ENCODE measurements around the gene JPH3.
"Not testable (repeated sequence)": the region's sequence is repeated elsewhere in the genome, so short reads cannot be mapped to it uniquely, and the experiment has no call there.

The JPH3 gene

DNA sequence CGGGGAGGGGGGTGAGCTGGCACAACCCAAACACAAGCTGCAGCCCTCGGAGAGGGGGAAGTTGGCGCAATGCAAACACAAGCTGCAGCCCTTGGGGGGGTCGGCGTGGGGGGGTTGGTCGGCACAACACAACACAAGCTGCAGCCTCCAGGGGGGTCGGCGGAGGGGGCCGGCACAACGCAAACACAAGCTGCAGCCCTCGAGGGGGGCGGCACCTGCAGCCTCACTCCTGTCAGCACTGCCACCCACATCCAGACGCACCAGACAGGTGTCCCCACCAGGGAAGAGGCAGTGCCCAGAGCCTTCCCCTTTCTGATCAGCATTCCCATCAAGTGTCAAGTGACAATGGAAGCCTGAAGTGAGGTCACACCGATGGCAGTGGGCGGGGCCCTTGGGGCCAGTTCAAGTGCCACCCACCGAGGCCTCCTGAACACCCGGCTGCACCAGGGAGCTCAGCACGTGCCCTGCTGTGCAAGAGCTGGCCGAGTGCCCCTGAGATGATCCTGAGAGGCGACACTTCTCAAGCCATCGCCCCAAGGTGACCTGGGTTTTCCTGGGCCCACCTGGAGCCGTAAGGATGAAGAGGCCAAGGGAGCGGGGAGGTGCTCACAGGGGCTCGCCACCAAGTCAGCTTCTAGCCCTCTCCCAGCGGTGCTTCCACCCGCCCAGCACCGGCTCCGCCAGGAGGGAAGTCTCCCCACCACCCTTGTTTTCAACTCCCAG lies 104.1 kb downstream of the JPH3 start:
- TF ChIP-seq POLR2A (IDR thresholded peaks at IDR 0.05; ENCODE audit: low read depth, low read length) = no peak
- FAIRE-seq (no peak), DNase-seq (ENCODE audit: insufficient read length, low spot score) (no peak)

DNA sequence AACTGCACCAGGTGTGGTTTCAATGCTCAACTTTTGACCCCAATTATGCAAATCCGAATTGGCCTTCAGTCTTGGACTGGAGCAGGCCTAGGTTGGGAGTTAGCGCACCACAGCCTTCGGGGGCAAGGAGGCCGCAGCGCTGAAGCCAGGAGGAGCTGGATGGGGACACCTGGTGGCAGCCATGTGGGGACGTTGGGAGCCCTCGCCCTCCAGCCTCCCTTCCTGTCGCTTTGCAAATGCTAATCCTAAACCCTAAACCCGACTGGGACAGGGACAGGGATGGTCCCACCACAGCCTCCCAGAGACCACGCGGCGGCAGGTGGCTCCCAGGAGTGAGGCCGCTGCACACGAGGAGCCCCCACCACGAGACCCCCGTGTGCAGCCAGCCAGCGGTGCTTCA lies 104.8 kb downstream of the JPH3 start:
- DNase-seq (ENCODE audit: insufficient read length, low spot score) = no peak
- no peak for FAIRE-seq
- TF ChIP-seq POLR2A (IDR thresholded peaks at IDR 0.05; ENCODE audit: low read depth, low read length) = no peak

DNA sequence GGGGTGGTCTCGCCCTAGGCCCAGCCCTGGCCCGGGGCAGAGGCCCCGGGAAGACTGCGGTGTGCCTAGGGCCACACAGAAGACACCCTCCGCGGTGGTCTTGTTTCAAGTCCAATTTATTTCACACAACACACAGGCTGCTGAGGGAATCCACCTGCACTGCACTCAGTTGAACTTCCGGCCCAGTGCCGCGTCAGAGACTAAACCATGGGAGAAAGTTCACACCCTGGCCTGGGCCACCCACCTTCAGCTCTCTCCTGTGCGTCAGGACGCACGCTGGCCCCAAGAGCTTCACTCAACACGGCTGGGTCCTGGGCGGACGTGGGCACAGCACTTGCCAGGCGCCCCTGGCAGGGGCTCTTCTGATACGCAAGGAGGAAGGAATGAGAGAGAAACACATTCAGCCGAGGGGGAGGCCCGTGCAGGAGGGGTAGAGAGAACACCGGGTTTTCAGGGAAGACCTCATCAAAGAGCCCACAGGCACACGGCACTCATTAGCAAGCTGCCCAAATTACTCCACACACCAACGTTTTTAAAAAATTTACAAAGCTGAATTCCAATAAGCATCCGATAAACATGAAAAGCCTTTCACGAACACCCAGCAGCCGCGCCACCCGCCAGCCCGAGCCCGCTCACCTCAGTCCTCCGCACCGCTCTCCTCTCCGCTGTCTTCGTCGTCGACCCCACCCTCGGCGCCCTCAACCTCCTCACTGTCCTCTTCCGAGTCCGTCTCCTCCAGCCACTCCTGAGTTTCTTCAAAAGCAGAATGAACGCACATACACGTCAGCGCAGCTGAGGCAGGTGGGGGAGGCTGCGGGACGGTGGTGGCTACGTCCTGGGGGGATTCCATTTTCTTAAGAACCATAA lies 105.6 kb downstream of the JPH3 start:
- no peak for DNase-seq (ENCODE audit: insufficient read length, low spot score)
- no peak for FAIRE-seq
- no peak for TF ChIP-seq POLR2A (IDR thresholded peaks at IDR 0.05; ENCODE audit: low read depth, low read length)

DNA sequence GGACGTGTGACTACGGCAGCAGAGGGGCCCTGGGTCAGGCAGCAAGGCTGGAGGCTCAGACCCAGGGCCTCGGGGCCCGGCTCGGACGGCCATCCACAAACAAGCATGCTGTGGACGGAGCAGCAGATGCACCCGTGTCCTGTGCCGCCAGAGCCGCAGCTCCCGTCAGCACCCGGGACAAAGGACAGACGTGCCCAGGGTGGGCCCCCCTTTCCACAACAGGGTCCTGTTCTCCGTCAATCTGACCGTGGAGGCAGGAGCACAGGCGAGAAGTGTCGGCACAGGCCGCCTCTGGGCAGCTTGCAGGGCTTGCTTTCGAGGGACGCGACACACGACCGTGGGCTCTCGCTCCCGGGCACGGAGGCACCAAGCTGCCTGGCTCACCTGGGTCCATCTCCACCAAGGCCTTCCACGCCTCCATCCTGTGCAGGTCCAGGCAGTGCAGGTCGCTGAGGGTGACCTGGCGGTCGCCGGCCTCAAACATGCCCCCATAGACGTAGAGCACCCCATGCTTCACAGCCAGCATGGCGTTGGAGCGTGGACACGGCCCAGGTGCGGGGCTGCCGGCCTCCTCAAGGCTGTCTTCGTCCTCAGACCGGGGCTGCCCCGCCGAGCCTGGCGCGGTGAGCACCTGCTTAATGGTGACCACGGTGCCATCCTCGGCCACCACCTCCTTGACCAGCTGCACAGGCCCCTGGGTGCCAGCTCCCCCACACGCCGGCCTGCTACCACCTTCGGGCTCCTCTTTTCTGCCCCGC lies 106.8 kb downstream of the JPH3 start:
- no peak for DNase-seq (ENCODE audit: insufficient read length, low spot score)

DNA sequence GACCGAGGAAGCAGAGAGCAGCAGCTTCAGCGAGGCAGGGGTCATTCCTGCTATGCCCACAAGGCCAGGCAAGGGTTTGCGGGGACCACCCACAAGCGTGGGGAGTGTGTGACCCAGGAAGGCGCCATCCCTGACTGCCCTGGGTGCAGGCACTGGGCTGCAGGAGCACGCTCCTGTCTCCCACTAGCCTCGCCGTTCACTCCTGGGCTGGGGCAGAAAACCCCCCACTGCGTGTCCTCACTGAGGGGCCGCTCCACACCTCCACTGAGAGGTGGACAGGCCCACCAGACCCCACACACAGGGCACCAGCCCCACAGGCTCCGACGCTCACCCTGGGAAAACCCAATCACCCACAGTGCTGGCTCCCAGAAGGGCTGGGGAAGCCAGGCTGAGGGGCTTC lies 107.4 kb downstream of the JPH3 start:
- TF ChIP-seq POLR2A (IDR thresholded peaks at IDR 0.05; ENCODE audit: low read depth, low read length) = no peak
- FAIRE-seq (no peak), DNase-seq (ENCODE audit: insufficient read length, low spot score) (no peak)

More for the DNA sequence above, 106.8 kb downstream of the JPH3 start:
- TF ChIP-seq POLR2A (IDR thresholded peaks at IDR 0.05; ENCODE audit: low read depth, low read length) = no peak
- FAIRE-seq = no peak

DNA sequence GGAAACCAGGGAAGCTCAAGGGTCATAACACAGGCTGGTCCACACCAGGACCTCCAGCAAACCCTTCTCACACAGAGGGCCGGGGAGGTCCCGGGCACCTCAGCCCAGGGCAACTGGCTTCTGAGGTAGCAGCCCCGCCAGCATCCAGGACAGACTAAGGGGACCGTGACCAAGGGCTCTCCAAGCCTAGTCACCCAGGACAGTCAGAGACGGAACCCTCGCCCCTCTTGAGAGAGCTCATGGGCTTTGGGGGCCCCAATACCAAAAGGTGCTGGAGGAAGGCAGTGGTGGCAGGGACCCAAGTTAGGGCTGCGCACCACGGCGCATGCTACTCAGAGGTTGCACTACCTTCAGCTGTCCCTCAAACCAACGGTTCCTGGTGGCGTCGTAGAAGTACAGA lies 108.6 kb downstream of the JPH3 start:
- no peak for DNase-seq (ENCODE audit: insufficient read length, low spot score)
- TF ChIP-seq POLR2A (IDR thresholded peaks at IDR 0.05; ENCODE audit: low read depth, low read length) = no peak
- FAIRE-seq = no peak

DNA sequence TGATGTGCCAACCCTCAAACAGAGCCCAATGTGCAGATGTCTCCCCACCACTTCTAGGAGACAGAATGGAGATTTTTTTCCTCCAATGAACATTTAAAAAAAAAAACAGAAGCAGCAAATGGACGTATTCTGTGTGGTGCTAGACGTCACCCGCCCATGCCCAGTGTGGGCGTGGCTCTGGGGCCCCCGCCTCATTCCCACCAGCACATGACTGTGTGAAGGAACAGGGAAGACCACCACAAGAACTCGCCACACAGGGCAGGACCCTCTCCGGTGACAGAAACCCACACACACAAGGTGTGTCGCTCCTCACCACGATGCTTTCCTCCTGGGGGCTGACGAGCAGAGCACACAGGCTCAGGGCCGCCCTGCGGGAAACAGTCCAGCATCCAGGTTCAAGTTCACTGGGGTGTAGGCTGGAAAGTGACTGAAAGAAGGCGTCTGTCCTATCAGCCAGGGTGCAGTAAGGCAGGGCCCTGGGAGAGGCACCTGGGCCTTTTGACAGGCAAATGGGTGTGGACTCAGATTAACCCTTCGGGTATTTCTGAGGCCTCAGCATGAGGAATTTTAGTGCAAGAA lies 110.0 kb downstream of the JPH3 start:
- no peak for TF ChIP-seq POLR2A (IDR thresholded peaks at IDR 0.05; ENCODE audit: low read depth, low read length)
- DNase-seq (ENCODE audit: insufficient read length, low spot score) (no peak), FAIRE-seq (no peak)

DNA sequence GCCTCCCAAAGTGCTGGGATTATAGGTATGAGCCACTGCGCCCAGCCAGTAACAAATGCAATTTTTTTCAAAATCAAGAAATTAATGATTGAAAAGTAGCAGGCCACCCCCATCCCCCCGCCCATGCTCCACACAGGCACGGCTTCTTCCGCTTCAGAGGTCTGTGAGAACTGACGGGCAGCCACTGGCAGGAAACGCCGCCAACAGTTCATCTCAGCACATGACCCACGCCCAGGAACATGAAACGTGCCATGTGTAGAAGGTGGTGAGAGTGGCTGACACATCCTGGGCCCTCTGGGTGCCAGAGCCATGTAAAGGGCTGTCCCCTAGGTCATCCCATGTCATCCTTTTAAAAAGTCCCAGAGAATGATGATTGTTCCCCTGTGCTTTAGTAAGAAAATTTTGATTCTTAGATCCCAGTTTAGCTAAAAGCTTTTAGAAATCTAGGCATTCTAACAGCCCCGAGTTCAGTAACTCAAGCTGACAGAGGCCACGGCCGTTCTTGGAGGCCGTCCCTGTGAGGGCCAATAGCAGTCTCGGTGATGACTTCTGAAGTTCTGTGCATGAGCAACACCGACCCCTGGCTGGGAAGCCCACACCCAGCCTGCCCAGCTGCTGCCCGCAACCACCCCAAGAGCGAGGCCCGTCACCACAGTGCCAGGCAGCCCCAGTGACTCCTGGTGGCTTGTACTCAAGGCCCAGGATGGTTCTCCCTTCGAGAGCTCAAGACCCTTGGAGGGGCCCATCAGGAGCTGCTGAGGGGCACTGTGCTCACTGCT lies 111.3 kb downstream of the JPH3 start:
- FAIRE-seq = no peak
- TF ChIP-seq POLR2A (IDR thresholded peaks at IDR 0.05; ENCODE audit: low read depth, low read length) = no peak
- DNase-seq (ENCODE audit: insufficient read length, low spot score) = no peak

DNA sequence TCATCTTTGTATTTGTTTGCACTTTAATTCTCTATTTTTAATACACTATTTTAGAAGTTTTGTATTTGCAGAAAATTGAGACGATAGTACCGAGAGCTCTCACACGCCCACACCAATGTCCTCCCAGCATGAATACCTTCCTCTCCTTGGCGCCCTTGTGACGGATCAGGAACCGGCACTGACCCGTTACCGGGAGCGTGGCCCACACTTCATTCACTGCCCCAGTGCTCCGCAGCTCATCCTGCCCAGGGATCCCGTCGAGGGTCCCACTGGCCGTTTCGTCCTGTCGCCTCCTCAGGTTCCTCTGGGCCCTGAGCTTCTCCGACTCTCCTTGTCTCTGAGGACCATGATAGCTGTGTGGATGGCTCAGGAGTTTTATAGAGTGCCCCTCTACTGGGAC lies 112.9 kb downstream of the JPH3 start:
- DNase-seq (ENCODE audit: insufficient read length, low spot score) = no peak
- TF ChIP-seq POLR2A (IDR thresholded peaks at IDR 0.05; ENCODE audit: low read depth, low read length) = no peak
- no peak for FAIRE-seq

DNA sequence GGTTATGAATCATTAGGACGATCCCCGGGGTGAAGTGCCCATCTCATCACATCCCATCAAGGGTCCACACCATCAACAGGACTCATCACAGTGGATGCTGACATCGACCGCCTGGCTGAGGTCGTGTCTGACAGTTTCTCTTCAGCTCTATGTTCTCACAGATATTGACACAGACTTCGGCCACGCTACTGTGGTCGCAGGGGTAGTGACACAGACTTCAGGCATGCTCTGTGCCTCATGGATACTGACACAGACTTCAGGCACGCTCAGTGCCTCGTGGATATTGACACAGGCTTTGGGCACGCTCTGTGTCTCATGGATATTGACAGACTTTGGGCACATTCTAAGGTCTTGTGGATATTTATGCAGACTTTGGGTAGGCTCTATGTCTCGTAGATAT lies 113.3 kb downstream of the JPH3 start:
- DNase-seq (ENCODE audit: insufficient read length, low spot score) (no peak), FAIRE-seq (no peak)
- TF ChIP-seq POLR2A (IDR thresholded peaks at IDR 0.05; ENCODE audit: low read depth, low read length) = no peak

DNA sequence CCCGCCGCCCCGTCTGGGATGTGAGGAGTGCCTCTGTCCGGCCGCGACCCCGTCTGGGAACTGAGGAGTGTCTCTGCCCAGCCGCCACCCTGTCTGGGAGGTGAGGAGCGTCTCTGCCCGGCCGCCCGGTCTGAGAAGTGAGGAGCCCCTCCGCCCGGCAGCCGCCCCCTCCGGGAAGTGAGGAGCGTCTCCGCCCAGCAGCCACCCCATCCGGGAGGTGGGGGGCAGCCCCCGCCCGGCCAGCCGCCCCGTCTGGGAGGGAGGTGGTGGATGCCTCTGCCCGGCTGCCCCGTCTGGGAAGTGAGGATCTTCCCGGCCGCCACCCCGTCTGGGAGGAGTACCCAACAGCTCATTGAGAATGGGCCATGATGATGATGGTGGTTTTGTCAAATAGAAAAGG lies 116.5 kb downstream of the JPH3 start:
- not testable (repeated sequence) for DNase-seq (ENCODE audit: insufficient read length, low spot score); FAIRE-seq

DNA sequence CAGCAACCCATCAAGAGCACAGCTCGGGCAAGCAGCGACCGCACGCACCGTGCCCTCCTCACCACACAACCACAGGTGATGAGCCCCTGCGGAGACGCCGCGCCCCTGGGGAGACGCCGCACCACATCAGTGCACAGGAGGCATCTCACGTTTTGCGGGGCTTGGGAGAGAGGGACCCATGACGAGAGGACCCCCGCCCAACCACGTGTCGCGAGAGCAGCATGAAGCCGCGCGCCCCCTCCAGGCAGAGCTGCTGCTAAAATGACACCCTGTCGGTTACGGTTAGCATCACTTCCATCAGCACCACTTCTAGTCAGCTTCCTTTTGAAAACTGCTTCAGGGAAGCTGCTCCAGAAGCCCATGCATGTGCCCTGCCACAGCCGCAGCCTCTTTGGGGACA lies 118.1 kb downstream of the JPH3 start:
- FAIRE-seq = no peak
- TF ChIP-seq POLR2A (IDR thresholded peaks at IDR 0.05; ENCODE audit: low read depth, low read length) = no peak

More for the DNA sequence above, 118.1 kb downstream of the JPH3 start:
- DNase-seq (ENCODE audit: insufficient read length, low spot score) = no peak

Measured in H54 (cell line).